HG03469 (cell line): ENCODE data around the gene BRME1.
"Not testable (repeated sequence)": the region's sequence is repeated elsewhere in the genome, so short reads cannot be mapped to it uniquely, and the experiment has no call there.

Experiments used
- ATAC-seq: cut with Tn5 transposase; IDR thresholded peaks from one replicate; pipeline ENCODE4 v1.9.1; 2021; ENCODE audit warnings: mild to moderate bottlenecking, moderate library complexity, moderate number of reproducible peaks; ENCODE audit not compliant: unreplicated experiment

BRME1 gene

DNA sequence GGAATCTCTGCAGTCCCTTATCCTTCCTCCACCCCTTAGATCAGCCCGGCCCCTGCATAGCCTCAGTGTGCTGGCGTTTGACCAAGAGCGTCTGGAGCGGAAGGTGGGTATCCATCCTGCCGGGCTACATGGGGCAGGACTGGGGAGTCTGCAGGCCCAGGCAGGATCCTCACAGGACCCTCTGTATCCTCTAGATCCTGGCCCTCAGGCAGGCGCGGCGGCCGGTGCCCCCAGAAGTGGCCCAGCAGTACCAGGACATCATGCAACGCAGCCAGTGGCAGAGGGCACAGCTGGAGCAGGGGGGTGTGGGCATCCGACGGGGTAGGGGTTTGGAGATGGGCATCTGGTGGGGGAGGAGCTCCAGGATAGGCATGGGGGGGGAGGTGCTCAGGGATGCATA is 23.4 kb upstream of the BRME1 start:
- ATAC-seq: no peak

GRCh38 chr19:13926715-13927114 is 20.8 kb upstream of the BRME1 start:
- no peak for ATAC-seq

GRCh38 chr19:13926010-13926409 is 20.1 kb upstream of the BRME1 start:
- ATAC-seq: no peak

DNA sequence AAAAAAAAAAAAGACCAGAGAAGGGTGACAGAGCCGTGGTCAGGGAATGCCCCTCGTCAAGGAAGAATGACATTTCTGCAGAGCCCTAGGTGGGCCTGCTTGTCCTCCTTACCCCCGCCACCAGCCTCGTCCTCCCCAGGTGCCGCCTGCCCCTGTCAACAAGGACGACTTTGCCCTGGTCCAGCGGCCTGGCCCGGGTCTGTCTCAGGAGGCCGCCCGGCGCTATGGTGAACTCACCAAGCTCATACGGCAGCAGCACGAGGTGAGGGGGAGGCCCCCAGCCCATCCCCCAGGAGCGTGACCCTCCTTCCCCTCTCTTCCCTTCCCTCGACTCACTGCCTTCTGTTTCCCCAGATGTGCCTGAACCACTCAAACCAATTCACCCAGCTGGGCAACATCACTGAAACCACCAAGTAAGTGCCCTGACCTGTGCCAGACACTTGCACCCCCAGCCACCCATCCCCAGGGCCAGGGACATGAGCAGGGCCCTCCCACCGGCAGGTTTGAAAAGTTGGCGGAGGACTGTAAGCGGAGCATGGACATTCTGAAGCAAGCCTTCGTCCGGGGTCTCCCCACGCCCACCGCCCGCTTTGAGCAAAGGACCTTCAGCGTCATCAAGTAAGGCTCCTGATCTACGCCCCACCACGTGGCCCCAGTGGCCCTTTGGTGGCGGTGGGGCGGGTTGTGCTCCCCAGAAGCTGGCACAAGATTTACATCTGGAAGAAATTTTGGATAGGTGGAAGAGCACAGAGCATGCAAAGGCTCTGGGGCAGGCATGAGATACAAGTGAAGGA is 17.5 kb upstream of the BRME1 start:
- no peak for ATAC-seq

DNA sequence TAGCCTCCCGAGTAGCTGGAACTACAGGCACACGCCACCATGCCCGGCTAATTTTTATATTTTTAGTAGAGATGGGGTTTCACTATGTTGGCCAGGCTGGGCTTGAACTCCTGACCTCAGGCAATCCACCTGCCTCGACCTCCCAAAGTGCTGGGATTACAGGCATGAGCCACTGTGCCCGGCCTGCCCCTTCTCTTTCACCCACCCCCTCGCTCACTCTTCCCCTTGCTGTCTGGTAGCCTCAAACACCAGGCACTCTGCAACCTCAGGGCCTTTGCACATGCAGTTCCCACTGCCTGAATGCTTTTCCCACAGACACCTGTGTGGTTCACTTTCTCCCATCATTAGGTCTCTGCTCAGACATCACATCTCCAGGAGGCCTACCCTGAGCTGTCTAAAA is 16.2 kb upstream of the BRME1 start:
- not testable (repeated sequence) for ATAC-seq

DNA sequence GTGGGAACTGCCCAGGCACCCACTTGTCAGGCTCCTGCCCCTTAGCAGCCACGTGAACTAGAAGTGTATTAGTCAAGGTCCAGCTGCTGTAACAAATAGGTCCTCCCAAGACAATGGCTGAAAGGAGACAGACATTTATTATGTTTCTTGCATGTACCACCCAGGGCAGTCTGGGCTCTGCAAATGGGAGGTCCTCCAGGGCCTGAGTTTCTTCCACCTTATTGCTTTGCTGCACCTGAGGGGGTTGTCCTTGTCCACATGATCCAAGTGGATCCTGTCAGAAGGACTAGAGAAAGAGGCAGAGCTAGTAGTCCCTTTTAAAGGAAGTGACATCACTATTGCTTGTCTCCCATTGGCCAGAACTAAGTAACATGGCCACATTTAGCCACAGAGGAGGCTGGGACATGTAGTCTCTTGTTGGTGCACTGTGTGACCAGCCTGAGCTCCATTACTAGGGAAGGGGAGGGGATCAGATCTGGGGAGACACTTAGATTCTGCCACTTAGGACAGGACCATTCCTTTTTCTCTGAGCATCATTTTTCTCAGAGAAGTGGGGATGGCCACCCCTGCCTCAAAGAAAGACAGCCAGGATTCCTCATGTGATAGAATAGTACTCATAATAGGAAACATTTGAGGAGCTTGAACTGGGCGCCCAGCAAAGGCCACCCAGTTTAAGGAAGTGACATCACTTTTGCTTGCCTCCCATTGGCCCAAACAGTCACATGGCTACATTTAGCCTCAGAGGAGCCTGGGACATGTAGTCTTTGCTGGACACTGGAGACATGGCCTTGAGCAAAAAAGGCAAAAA is 15.2 kb upstream of the BRME1 start:
- ATAC-seq: no peak

DNA sequence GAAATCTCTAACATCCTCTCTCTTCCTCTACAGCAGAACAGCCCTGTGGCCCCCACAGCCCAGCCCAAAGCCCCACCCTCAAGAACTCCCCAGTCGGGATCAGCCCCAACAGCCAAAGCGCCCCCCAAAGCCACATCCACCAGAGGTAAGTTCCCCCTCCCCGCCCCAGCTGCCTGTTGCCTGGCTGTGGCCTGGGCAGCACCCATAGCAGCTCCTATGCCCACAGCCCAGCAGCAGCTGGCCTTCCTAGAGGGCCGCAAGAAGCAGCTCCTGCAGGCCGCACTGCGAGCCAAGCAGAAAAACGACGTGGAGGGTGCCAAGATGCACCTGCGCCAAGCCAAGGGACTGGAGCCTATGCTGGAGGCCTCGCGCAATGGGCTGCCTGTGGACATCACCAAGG is 14.6 kb upstream of the BRME1 start:
- no peak for ATAC-seq

DNA sequence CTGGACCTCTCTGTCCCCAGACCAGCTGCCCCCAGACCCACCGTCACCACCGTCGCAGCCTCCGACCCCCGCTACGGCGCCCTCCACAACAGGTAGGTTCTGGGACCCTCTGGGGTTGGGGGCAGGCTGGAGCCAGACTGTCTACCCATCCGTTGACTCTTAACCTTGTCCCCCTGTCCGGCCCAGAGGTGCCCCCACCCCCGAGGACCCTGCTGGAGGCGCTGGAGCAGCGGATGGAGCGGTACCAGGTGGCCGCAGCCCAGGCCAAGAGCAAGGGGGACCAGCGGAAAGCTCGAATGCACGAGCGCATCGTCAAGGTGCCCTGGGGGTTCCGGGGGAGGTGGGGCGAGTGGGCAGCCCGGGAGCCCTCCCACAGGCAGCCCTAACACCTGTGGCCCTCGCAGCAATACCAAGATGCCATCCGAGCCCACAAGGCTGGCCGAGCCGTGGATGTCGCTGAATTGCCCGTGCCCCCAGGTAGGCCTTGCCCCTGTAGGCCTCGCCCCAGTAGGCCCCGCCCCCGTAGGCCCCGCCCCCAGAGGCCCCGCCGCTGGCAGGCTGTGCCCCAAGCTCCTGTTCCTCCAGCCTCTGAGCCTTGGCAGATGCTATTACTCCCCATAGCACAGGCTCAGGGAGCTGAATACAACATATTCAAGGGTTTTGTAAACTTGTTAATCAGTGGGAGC is 13.0 kb upstream of the BRME1 start:
- no peak for ATAC-seq

- no peak for ATAC-seq
Observed at GRCh38 chr19:13917888-13918406, 12.0 kb upstream of the BRME1 start.

DNA sequence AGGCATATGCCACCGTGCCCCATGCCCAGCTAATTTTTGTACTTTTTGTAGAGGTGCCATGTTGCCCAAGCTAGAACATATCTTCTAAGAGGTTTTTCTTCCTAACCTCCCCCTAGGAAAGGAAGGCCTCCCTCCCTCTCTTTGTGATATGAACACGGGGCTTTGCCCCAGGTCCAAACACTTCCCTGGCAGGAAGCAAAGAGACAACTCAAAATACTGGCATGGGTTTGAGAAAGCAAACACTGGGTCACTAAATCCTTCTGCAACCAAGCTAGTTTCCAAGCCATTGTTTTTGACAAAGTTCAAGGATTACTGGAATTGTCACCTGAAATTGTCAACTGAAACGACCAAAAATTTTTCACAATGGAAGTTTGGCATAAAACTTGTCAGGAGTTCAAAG is 8.9 kb upstream of the BRME1 start:
- no peak for ATAC-seq

- no peak for ATAC-seq
Observed at GRCh38 chr19:13913352-13913751, 7.4 kb upstream of the BRME1 start.

DNA sequence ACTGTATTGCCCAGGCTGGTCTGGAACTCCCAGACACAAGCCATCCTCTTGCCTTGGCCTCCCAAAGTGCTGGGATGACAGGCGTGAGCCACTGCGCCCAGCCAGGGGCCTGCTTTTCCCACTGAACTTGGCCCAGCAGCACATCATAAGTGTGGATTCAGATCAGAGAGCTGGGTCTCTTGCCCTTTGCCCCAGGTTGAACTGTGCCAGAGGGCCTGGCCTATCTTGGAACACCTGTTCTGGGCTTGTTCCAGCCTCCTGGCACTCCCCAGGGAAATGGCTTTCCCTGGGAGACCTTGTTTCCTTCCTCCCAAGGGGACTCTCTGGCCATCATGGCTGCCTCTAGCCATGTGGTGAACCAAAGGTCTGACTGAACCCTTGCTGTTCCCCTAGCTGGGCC is 3.5 kb upstream of the BRME1 start:
- no peak for ATAC-seq

GRCh38 chr19:13908674-13909073 is 2.8 kb upstream of the BRME1 start:
- no peak for ATAC-seq

- ATAC-seq: no peak
Observed at GRCh38 chr19:13906910-13907309, 993 bp upstream of the BRME1 start.

DNA sequence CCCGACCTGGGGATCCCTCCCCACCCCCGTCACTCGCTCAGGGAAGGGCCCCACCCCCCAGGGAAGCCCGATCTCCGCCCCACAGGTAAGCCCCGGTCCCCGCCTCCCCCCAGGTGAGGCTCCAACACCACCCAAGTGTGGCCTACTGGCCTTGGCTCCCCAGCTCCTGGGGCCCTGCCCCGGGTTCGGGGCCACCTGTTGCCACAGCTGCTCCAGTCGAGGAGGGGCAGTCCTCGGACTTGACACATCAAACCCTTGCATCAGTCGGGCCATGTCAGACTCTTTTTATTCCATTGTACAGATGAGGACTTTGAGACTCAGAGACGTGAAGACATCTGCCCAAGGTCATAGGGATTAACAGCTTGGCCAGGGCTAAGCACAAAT is 596 bp upstream of the BRME1 start:
- no peak for ATAC-seq

DNA sequence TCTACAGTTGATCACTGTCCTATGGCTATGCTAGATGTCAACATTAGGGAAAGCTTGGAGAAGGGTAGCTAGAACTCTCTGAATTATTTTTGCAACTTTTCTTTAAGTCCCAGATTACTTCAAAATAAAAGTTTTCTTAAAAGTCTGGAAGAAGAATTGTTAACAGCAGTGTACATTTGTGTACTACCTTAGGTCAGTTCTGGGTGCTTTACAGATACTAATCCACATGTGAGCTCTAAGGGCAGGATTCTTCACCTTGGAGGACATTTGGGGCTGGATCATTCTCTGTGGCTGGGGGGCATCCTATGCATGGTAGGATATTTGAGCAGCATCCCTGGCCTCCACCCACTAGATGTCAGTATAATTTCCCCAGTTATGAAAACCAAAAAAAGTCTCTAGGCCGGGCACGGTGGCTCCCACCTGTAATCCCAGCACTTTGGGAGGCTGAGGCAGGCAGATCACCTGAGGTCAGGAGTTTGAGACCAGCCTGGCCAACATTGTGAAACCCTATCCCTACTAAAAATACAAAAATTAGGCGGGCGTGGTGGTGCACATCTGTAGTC is 2.8 kb downstream of the BRME1 start:
- no peak for ATAC-seq

- no peak for ATAC-seq
Observed at GRCh38 chr19:13899912-13900584, 5.9 kb downstream of the BRME1 start.

- no peak for ATAC-seq
Observed at GRCh38 chr19:13899393-13899792, 6.5 kb downstream of the BRME1 start.

DNA sequence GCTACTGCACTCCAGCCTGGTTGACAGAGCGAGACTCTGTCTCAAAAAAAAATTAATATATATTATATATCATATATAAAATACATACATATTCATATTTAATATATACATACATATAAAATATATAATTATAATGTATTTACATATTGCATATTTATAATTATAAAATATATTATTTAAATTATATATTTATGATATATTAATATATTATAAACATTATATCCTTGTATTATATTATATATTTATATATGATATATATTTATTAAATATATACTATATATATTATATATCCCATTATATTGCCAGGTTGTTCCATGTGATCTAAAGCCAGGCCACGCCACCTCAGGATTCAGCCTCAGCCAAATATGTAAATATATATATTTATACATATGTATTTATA is 9.7 kb downstream of the BRME1 start:
- ATAC-seq: no peak

DNA sequence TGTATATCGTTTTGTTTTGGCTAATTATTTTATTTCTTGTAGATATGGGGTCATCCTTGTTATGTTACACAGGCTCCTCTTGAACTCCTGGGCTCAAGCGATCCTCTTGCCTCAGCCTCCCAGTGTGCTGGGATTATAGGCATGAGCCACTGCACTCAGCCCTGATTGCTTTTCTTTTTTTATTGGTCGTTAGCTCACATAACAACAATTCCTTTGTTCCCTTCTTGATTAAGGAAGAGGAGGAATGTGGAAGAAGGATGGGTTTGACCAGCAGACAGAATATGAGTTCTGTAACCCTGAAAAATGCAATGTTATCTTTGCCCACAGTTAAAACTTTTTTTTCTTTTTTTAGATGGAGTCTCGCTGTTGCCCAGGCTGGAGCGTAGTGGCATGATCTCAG is 11.4 kb downstream of the BRME1 start:
- ATAC-seq: no peak

DNA sequence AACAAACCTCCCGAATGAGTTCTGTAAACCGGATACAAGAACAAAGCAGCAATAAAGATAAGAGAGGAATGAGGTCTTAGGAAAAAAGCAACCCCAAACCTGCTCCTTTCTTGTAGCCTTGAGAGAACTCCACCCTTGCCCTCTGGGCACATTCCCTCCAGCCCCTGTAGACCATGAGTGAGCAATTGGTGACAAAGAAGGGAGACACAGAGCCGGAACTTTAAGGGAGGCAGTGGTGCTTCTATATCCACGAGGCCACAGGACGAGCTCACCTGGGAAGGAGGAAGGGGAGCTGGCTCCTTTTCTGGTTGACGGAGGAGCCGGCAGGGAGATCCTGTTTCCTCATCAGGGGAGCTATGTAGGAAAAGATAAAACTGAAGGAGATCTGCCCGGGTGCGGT is 13.0 kb downstream of the BRME1 start:
- no peak for ATAC-seq
